Natural killer cell treated with Interleukin-12 subunit alpha and Interleukin-12 subunit beta and Interleukin-15 and Interleukin-18, amount 100 ng/mL, for 72 hours (primary cell): ENCODE measurements around the gene KCNG2. TPM values are rescaled to one million over a fixed set of nuclear protein-coding genes. Genes with fewer than 3 reads are reported as not detected.
"Not testable (repeated sequence)": the region's sequence is repeated elsewhere in the genome, so short reads cannot be mapped to it uniquely, and the experiment has no call there.

Source experiments
- ATAC-seq, 2 donors: fragments of 150-1000 bp; cut with Tn5 transposase in 1 of 2; sonication (Bioruptor Pico), chemical (Tn5 transposase) in 1 of 2; 2 replicates each; pipeline ENCODE4 v1.10.0; 2021
- DNase-seq: peaks from one replicate; pipeline ENCODE4 v3.0.0; 2022; ENCODE audit warnings: low spot score
- H3K27ac Mint-ChIP-seq, 2 donors: 1 replicate in 1 of 2; 2 replicates in 1 of 2; pipeline ENCODE4 v1.8.0; 2022; ENCODE audit warnings: mixed read lengths in 2 of 2, mild to moderate bottlenecking in 1 of 2, moderate library complexity in 1 of 2
- H3K27me3 Mint-ChIP-seq, 2 donors: 1 replicate in 1 of 2; 2 replicates in 1 of 2; pipeline ENCODE4 v1.8.0; 2022; ENCODE audit warnings: mixed read lengths in 2 of 2
- H3K36me3 Mint-ChIP-seq: one replicate; pipeline ENCODE4 v1.8.0; 2022; ENCODE audit warnings: mixed read lengths
- H3K4me1 Mint-ChIP-seq, 2 donors: 1 replicate in 1 of 2; 2 replicates in 1 of 2; pipeline ENCODE4 v1.8.0; 2022; ENCODE audit warnings: low read depth in 2 of 2, mixed read lengths in 2 of 2, mild to moderate bottlenecking in 1 of 2
- H3K4me3 Mint-ChIP-seq: one replicate; pipeline ENCODE4 v1.8.0; 2022; ENCODE audit warnings: mixed read lengths
- H3K9me3 Mint-ChIP-seq: 2 replicates; pipeline ENCODE4 v1.8.0; 2022; ENCODE audit warnings: mixed read lengths
- total RNA-seq, 2 donors: library from RNA; stranded (reverse); gene quantifications; one replicate each; pipeline ENCODE4 v1.2.3, GENCODE V29; 2022

Gene KCNG2
- total RNA-seq: not detected

- Mint-ChIP-seq H3K27me3 (peaks cover 33 to 45% of the 10 kb centered on the region in 2 donors), H3K36me3 (peaks cover 7% of the 10 kb centered on the region), H3K4me3 (peak within 1 kb of the TSS; percentile 66), H3K4me1 (peaks cover 7 to 10% of the 10 kb centered on the region in 2 donors), H3K9me3 (no peaks in the 10 kb centered on the region), H3K27ac (no peak within 1 kb of the TSS)
- ATAC-seq (peak in 1 of 2 donors; percentile 4), DNase-seq (no peak)
Measured at GRCh38 chr18:79797518-79798345, at the start of gene KCNG2. Gene KCNG2 (plus strand): TSS chr18:79797938. CDS start chr18:79863668, 65,730 bp downstream.

GRCh38 chr18:79748321-79749180 is 49.2 kb upstream of the KCNG2 start:
- H3K36me3 Mint-ChIP-seq: peaks cover 11% of the 10 kb centered on the region
- ATAC-seq (no peak), DNase-seq (no peak)
- no peaks in the 10 kb centered on the region for H3K9me3 Mint-ChIP-seq
- H3K4me3 Mint-ChIP-seq: no peak overlapping the region
- H3K27ac Mint-ChIP-seq: no peak overlapping the region
- H3K4me1 Mint-ChIP-seq: peaks cover 0 to 17% of the 10 kb centered on the region in 2 donors
- no peaks in the 10 kb centered on the region for H3K27me3 Mint-ChIP-seq

- H3K36me3 Mint-ChIP-seq: peaks cover 2% of the 10 kb centered on the region
- no peak for ATAC-seq
- no peaks in the 10 kb centered on the region for H3K9me3 Mint-ChIP-seq
- DNase-seq: no peak
- no peak overlapping the region for H3K27ac Mint-ChIP-seq
- peaks cover 0 to 17% of the 10 kb centered on the region in 2 donors for H3K4me1 Mint-ChIP-seq
- no peak overlapping the region for H3K4me3 Mint-ChIP-seq
- no peaks in the 10 kb centered on the region for H3K27me3 Mint-ChIP-seq
Measured at GRCh38 chr18:79749251-79750191, 48.2 kb upstream of the KCNG2 start.

- no peak for ATAC-seq
- Mint-ChIP-seq H3K36me3 (no peaks in the 10 kb centered on the region), H3K4me1 (peaks cover 0 to 17% of the 10 kb centered on the region in 2 donors), H3K9me3 (no peaks in the 10 kb centered on the region), H3K27me3 (no peaks in the 10 kb centered on the region), H3K27ac (no peak overlapping the region), H3K4me3 (no peak overlapping the region)
- DNase-seq: no peak
Measured at GRCh38 chr18:79750980-79751571, 46.7 kb upstream of the KCNG2 start.

GRCh38 chr18:79751918-79752578 is 45.7 kb upstream of the KCNG2 start:
- not testable (repeated sequence) for DNase-seq, H3K4me3 Mint-ChIP-seq, H3K9me3 Mint-ChIP-seq

GRCh38 chr18:79752946-79753345 is 44.8 kb upstream of the KCNG2 start:
- H3K4me3 Mint-ChIP-seq, ATAC-seq, H3K27me3 Mint-ChIP-seq, DNase-seq, H3K27ac Mint-ChIP-seq, H3K36me3 Mint-ChIP-seq, H3K9me3 Mint-ChIP-seq: not testable (repeated sequence)
- H3K4me1 Mint-ChIP-seq: peaks cover 0 to 17% of the 10 kb centered on the region in 2 donors

More at GRCh38 chr18:79751918-79752578, 45.7 kb upstream of the KCNG2 start:
- ATAC-seq, H3K27ac Mint-ChIP-seq, H3K27me3 Mint-ChIP-seq, H3K36me3 Mint-ChIP-seq: not testable (repeated sequence)
- H3K4me1 Mint-ChIP-seq: peaks cover 0 to 14% of the 10 kb centered on the region in 2 donors

- no peaks in the 10 kb centered on the region for H3K9me3 Mint-ChIP-seq
- peaks cover 0 to 17% of the 10 kb centered on the region in 2 donors for H3K4me1 Mint-ChIP-seq
- DNase-seq (no peak), ATAC-seq (no peak)
- no peak overlapping the region for H3K27ac Mint-ChIP-seq
- no peaks in the 10 kb centered on the region for H3K27me3 Mint-ChIP-seq
- no peak overlapping the region for H3K4me3 Mint-ChIP-seq
- H3K36me3 Mint-ChIP-seq: no peaks in the 10 kb centered on the region
Measured at GRCh38 chr18:79753391-79753851, 44.3 kb upstream of the KCNG2 start.

GRCh38 chr18:79754022-79754761 is 43.5 kb upstream of the KCNG2 start:
- no peak overlapping the region for H3K4me3 Mint-ChIP-seq
- H3K27me3 Mint-ChIP-seq: no peaks in the 10 kb centered on the region
- no peaks in the 10 kb centered on the region for H3K36me3 Mint-ChIP-seq
- DNase-seq (no peak), ATAC-seq (no peak)
- peaks cover 0 to 17% of the 10 kb centered on the region in 2 donors for H3K4me1 Mint-ChIP-seq
- no peaks in the 10 kb centered on the region for H3K9me3 Mint-ChIP-seq
- H3K27ac Mint-ChIP-seq: no peak overlapping the region

GRCh38 chr18:79754831-79755351 is 42.8 kb upstream of the KCNG2 start:
- no peak overlapping the region for H3K4me3 Mint-ChIP-seq
- no peaks in the 10 kb centered on the region for H3K9me3 Mint-ChIP-seq
- DNase-seq: peak; percentile 44
- peak in 1 of 2 donors; percentile 25 for ATAC-seq
- H3K36me3 Mint-ChIP-seq: no peaks in the 10 kb centered on the region
- H3K27ac Mint-ChIP-seq: no peak overlapping the region
- peaks cover 0 to 13% of the 10 kb centered on the region in 2 donors for H3K4me1 Mint-ChIP-seq
- H3K27me3 Mint-ChIP-seq: no peaks in the 10 kb centered on the region

GRCh38 chr18:79755496-79756142 is 42.1 kb upstream of the KCNG2 start:
- Mint-ChIP-seq H3K27ac (no peak overlapping the region), H3K4me1 (peaks cover 0 to 12% of the 10 kb centered on the region in 2 donors), H3K36me3 (no peaks in the 10 kb centered on the region), H3K4me3 (no peak overlapping the region), H3K27me3 (no peaks in the 10 kb centered on the region), H3K9me3 (no peaks in the 10 kb centered on the region)
- DNase-seq (peak; percentile 31), ATAC-seq (peak in 1 of 2 donors; percentile 29)

GRCh38 chr18:79756143-79756500 is 41.6 kb upstream of the KCNG2 start:
- H3K27me3 Mint-ChIP-seq: no peaks in the 10 kb centered on the region
- no peaks in the 10 kb centered on the region for H3K9me3 Mint-ChIP-seq
- DNase-seq (no peak), ATAC-seq (no peak)
- no peaks in the 10 kb centered on the region for H3K36me3 Mint-ChIP-seq
- H3K27ac Mint-ChIP-seq: no peak overlapping the region
- H3K4me3 Mint-ChIP-seq: no peak overlapping the region
- peaks cover 0 to 16% of the 10 kb centered on the region in 2 donors for H3K4me1 Mint-ChIP-seq
